K562 (cell line): ENCODE measurements around the gene DKK3. TPM values are rescaled to one million over a fixed set of nuclear protein-coding genes. Genes with fewer than 3 reads are reported as not detected.

Source experiments
- ATAC-seq: fragments of 200-7000 bp; cut with Tn5 transposase; 3 replicates; pipeline ENCODE4 v1.9.1; 2020; ENCODE audit warnings: moderate library complexity
- BruUV-seq: library from RNA; stranded (reverse); fragments of 400-500 nt; replicated peaks from 2 replicates; lab custom pipeline; 2021; lab: Mats Ljungman, UMichigan
- CTCF ChIA-PET: fragments of 300-600 bp; formaldehyde crosslinking; extraction: SDS; loops from one replicate; lab custom pipeline; 2021; ENCODE audit warnings: low intra/inter-chr PET ratio; lab: Yijun Ruan, JAX
- POLR2A ChIA-PET: fragments of 300-600, 350-650 bp; sonication (Branson Sonifier 250); formaldehyde crosslinking; extraction: SDS; loops from one replicate; lab custom pipeline; 2021; ENCODE audit warnings: antibody characterized with exemption, inconsistent platforms; lab: Yijun Ruan, JAX
- DNase-seq, 4 experiments: peaks; one replicate each; pipeline versions ENCODE4 v3.0.0 to v3.0.0-alpha.2; 2011 to 2018; ENCODE audit warnings: low spot score in 3 of 4, mixed read lengths in 3 of 4; ENCODE audit errors: extremely low read depth in 1 of 4
- FAIRE-seq: peaks from 2 replicates; lab custom pipeline; 2011; peaks lifted over from hg19 to GRCh38; lab: Jason Lieb, UNC
- H2AFZ ChIP-seq: 2 replicates; pipeline ENCODE4 v1.6.0; 2011; ENCODE audit warnings: low read depth, low read length, control low read depth, inconsistent platforms
- H3K27ac ChIP-seq: fragments of 200-600 bp; 3 replicates; pipeline ENCODE4 v1.8.0; 2011; ENCODE audit warnings: low read depth, mild to moderate bottlenecking, control low read depth, inconsistent platforms, low read length, moderate library complexity, mixed read lengths; ENCODE audit errors: extremely low read depth
- H3K27me3 ChIP-seq, 2 experiments: fragments of 300-600 bp in 1 of 2; 2 replicates in 1 of 2; 3 replicates in 1 of 2; pipeline versions ENCODE4 v1.6.0 to v1.8.0; 2011; ENCODE audit warnings: inconsistent platforms in 2 of 2, low read length in 2 of 2, mild to moderate bottlenecking in 1 of 2, mixed read lengths in 1 of 2, moderate library complexity in 1 of 2; ENCODE audit not compliant: control insufficient read depth in 2 of 2, insufficient read depth in 2 of 2
- H3K36me3 ChIP-seq: fragments of 300-600 bp; 3 replicates; pipeline ENCODE4 v1.8.0; 2011; ENCODE audit warnings: mild to moderate bottlenecking, low read length, inconsistent platforms; ENCODE audit not compliant: control insufficient read depth, insufficient read depth
- H3K4me1 ChIP-seq, 2 experiments: fragments of 200-600 bp in 1 of 2; replicated peaks in 1 of 2; 2 replicates in 1 of 2; 3 replicates in 1 of 2; pipeline versions ENCODE4 v1.5.1 to v1.8.0; 2011; ENCODE audit warnings: inconsistent platforms in 2 of 2, low read length in 2 of 2, mild to moderate bottlenecking in 1 of 2, mixed read lengths in 1 of 2, moderate library complexity in 1 of 2; ENCODE audit not compliant: control insufficient read depth in 2 of 2, insufficient read depth in 2 of 2
- H3K4me2 ChIP-seq: 2 replicates; pipeline ENCODE4 v1.6.1; 2011; ENCODE audit warnings: low read length, control low read depth, inconsistent platforms, mixed read lengths; ENCODE audit not compliant: insufficient read depth
- H3K4me3 ChIP-seq: fragments of 200-600 bp; sonication (generic), shearing (Covaris generic); 2 replicates; pipeline ENCODE4 v1.5.1; 2016; ENCODE audit warnings: control low read depth, inconsistent platforms
- H3K79me2 ChIP-seq: fragments of 200-600 bp; 3 replicates; pipeline ENCODE4 v1.8.0; 2011; ENCODE audit warnings: low read length, inconsistent platforms; ENCODE audit not compliant: control insufficient read depth, insufficient read depth
- H3K9ac ChIP-seq, 2 experiments: 2 replicates each; pipeline versions ENCODE4 v1.6.0 to v1.6.1; 2011; ENCODE audit warnings: low read depth in 2 of 2, low read length in 2 of 2, control low read depth in 1 of 2, inconsistent platforms in 1 of 2, mild to moderate bottlenecking in 1 of 2, mixed read lengths in 1 of 2; ENCODE audit not compliant: insufficient read depth in 1 of 2
- H3K9me1 ChIP-seq: one replicate; pipeline ENCODE4 v1.6.0; 2011; ENCODE audit warnings: inconsistent platforms, mild to moderate bottlenecking, low read length, moderate library complexity; ENCODE audit not compliant: control insufficient read depth, insufficient read depth
- H3K9me3 ChIP-seq: replicated peaks from 2 replicates; pipeline ENCODE4 v1.5.1; 2011; ENCODE audit warnings: low read depth, low read length, inconsistent platforms; ENCODE audit not compliant: control insufficient read depth, insufficient read depth
- H4K20me1 ChIP-seq: replicated peaks from 2 replicates; pipeline ENCODE4 v1.6.1; 2011; ENCODE audit warnings: low read length, inconsistent platforms, mixed read lengths; ENCODE audit not compliant: control insufficient read depth, insufficient read depth
- CBFB ChIP-seq: sonication (generic); formaldehyde crosslinking; IDR thresholded peaks from 2 replicates; pipeline ENCODE4 v1.4.0; 2020; ENCODE audit warnings: mild to moderate bottlenecking, missing genetic modification reagents
- CBX5 ChIP-seq: IDR thresholded peaks from 2 replicates; pipeline ENCODE4 v1.6.1; 2014; ENCODE audit warnings: low read depth, borderline replicate concordance
- DPF2 ChIP-seq: fragments of 450-650 bp; IDR thresholded peaks from 2 replicates; pipeline ENCODE4 v1.6.1; 2016
- ESRRB ChIP-seq: fragments of 250-450 bp; sonication (Bioruptor Pico); IDR thresholded peaks from 2 replicates; pipeline ENCODE4 v1.5.0; 2020; ENCODE audit warnings: mild to moderate bottlenecking, moderate library complexity, borderline replicate concordance
- GABPB2 ChIP-seq: fragments of 250-450 bp; sonication (Bioruptor Pico); conservative IDR thresholded peaks from 2 replicates; pipeline ENCODE4 v1.5.1; 2021; ENCODE audit warnings: mild to moderate bottlenecking
- MNT ChIP-seq, 2 experiments: fragments of 450-650 bp; conservative IDR thresholded peaks; 2 replicates each; pipeline ENCODE4 v1.6.1; 2017; ENCODE audit warnings: mild to moderate bottlenecking in 2 of 2, moderate library complexity in 2 of 2
- MXI1 ChIP-seq: IDR thresholded peaks from 2 replicates; pipeline ENCODE4 v1.6.1; 2011; ENCODE audit warnings: low read depth, mild to moderate bottlenecking, improper control_type of control experiment, low read length
- RBFOX2 ChIP-seq: fragments of 200-400 bp; formaldehyde crosslinking; IDR thresholded peaks from 2 replicates; pipeline ENCODE4 v1.6.1; 2017; ENCODE audit warnings: low read depth, mild to moderate bottlenecking, low read length, moderate library complexity
- RBM17 ChIP-seq: fragments of 200-400 bp; formaldehyde crosslinking; IDR thresholded peaks from 2 replicates; pipeline ENCODE4 v1.6.1; 2017; ENCODE audit warnings: low read depth, mild to moderate bottlenecking, low read length, borderline replicate concordance
- SAFB2 ChIP-seq: fragments of 200-400 bp; formaldehyde crosslinking; IDR thresholded peaks from 2 replicates; pipeline ENCODE4 v1.6.1; 2018; ENCODE audit warnings: borderline replicate concordance, low read length, low read depth, moderate library complexity; ENCODE audit not compliant: severe bottlenecking
- SMAD3 ChIP-seq: fragments of 450-650 bp; formaldehyde crosslinking; conservative IDR thresholded peaks from 2 replicates; pipeline ENCODE4 v1.4.0; 2020; ENCODE audit warnings: mild to moderate bottlenecking
- SMARCA5 ChIP-seq: fragments of 450-650 bp; IDR thresholded peaks from 2 replicates; pipeline ENCODE4 v1.6.1; 2016
- SMARCC2 ChIP-seq: fragments of 450-650 bp; IDR thresholded peaks from 2 replicates; pipeline ENCODE4 v1.6.1; 2017; ENCODE audit warnings: antibody characterized with exemption, moderate library complexity, mild to moderate bottlenecking, low read depth
- TCFL5 ChIP-seq: fragments of 250-450 bp; sonication (Bioruptor Pico); conservative IDR thresholded peaks from 2 replicates; pipeline ENCODE4 v1.6.1; 2021; ENCODE audit warnings: mild to moderate bottlenecking, moderate library complexity, matching md5 sums
- THAP7 ChIP-seq: fragments of 250-450 bp; sonication (Bioruptor Pico); IDR thresholded peaks from 2 replicates; pipeline ENCODE4 v1.5.0; 2021
- ZBED1 ChIP-seq: IDR thresholded peaks from 2 replicates; pipeline ENCODE4 v1.6.1; 2014
- ZBTB7A ChIP-seq: IDR thresholded peaks from 2 replicates; pipeline ENCODE4 v1.6.1; 2011; ENCODE audit warnings: low read depth, mild to moderate bottlenecking, low read length, moderate library complexity, borderline replicate concordance; ENCODE audit not compliant: control insufficient read depth
- ZBTB9 ChIP-seq: fragments of 450-650 bp; formaldehyde crosslinking; IDR thresholded peaks from 2 replicates; pipeline ENCODE4 v1.4.0; 2020; ENCODE audit warnings: mild to moderate bottlenecking, moderate library complexity
- ZNF507 ChIP-seq: conservative IDR thresholded peaks from 2 replicates; pipeline ENCODE4 v1.6.1; 2017; ENCODE audit warnings: missing genetic modification characterization, missing compliant biosample characterization
- ZNF778 ChIP-seq: fragments of 450-650 bp; formaldehyde crosslinking; IDR thresholded peaks from 2 replicates; pipeline ENCODE4 v1.4.0; 2020; ENCODE audit warnings: mild to moderate bottlenecking, moderate library complexity
- WGBS: fragments of 100-300 bp; shearing (Covaris generic); methylation state at CpG from one replicate; pipeline ENCODE4 v1.1.6; 2016; ENCODE audit warnings: low coverage, mixed read lengths; ENCODE audit not compliant: insufficient coverage; ENCODE audit errors: missing lambda C conversion rate; 5-methylcytosine and 5-hydroxymethylcytosine counted together
- in situ Hi-C: fragments of 300-500 bp; cut with MboI; formaldehyde crosslinking; loops from 4 replicates; pipeline ENCODE4 v1.15.0; 2018; ENCODE audit warnings: inconsistent platforms, mixed read lengths
- intact Hi-C: fragments of 100-400 bp; cut with micrococcal nuclease; formaldehyde crosslinking; loops from 2 replicates; pipeline ENCODE4 v1.14.2; 2022
- polyA plus RNA-seq, 8 experiments: library from polyadenylated mRNA; depleted of rRNA in 4 of 8; stranded (reverse) in 5 of 8; unstranded in 3 of 8; fragments of >200 nt; fragmentation: Nextera tagmentation in 2 of 8; fragmentation: Illumina TruSeq in 1 of 8; extraction: Ambion mirVana in 2 of 8; extraction: Trizol in 1 of 8; gene quantifications; 2 replicates each; pipeline versions ENCODE4 v1.2.1 to v1.2.3, GENCODE V29; 2011 to 2014; ENCODE audit warnings: inconsistent platforms in 1 of 8, missing spikeins in 1 of 8
- total RNA-seq, 7 experiments: library from RNA; depleted of rRNA in 6 of 7; stranded (reverse); fragments of >200 nt in 6 of 7; fragmentation: Illumina TruSeq in 2 of 7; extraction: Trizol in 2 of 7; gene quantifications; 2 replicates each; pipeline versions ENCODE4 v1.2.1 to v1.2.3, GENCODE V29; 2011 to 2021; ENCODE audit warnings: low replicate concordance in 1 of 7

Gene DKK3
- total and polyA plus RNA-seq, 9 of the 15 experiments (the other 6 are each of a cell fraction or from before 2014, with no cell fraction given), result 0.14 to 0.85 (median 0.38) TPM; not detected in 6

GRCh38 chr11:12043959-12044791, 35.7 kb upstream of the DKK3 start:
- ChIA-PET CTCF (interaction anchor here (0.6 to 7.0 kb wide), 9 partner anchors 113 to 1252 kb away, joined by 3 to 110 read pairs (median 4); no protein-coding TSS in a partner anchor), POLR2A (interaction anchor here (0.6 kb wide), 2 partner anchors 88 to 1235 kb away, joined by 3 read pairs; no protein-coding TSS in a partner anchor)
- Histone ChIP-seq H3K9ac (peak overlapping the region; percentile 39 to 49; a peak in 2 of 4 replicates), H3K4me1 (peaks cover 0 to 12% of the 10 kb centered on the region in 2 experiments; a peak in 3 of 5 replicates), H3K9me1 (no peaks in the 10 kb centered on the region), H2AFZ (peak overlapping the region; percentile 87), H3K27me3 (no peaks in the 10 kb centered on the region), H3K79me2 (no peaks in the 10 kb centered on the region), H3K9me3 (no peaks in the 10 kb centered on the region), H3K4me2 (peak overlapping the region; percentile 69), H3K4me3 (no peak overlapping the region), H3K36me3 (no peaks in the 10 kb centered on the region), H4K20me1 (no peaks in the 10 kb centered on the region), H3K27ac (no peak overlapping the region; the same call in 2 of the 3 replicates)
- FAIRE-seq (peak; percentile 89), ATAC-seq (peak; percentile 91), DNase-seq (peak; percentile 73 to 84 (median 78))
- intact Hi-C loops, result loop anchor here (1.0 to 10.0 kb wide), 6 partner anchors 52 to 1009 kb away; no protein-coding TSS in a partner anchor
- WGBS, result 10% methylated on average over 14 of the region's 14 CpGs
- in situ Hi-C loops, result no loop called here
- no TSS peak for BruUV-seq
- TF ChIP-seq DPF2, result peak; percentile 46; the same call in 1 of the 2 replicates
- no peak for TF ChIP-seq ZBTB7A
- no peak for TF ChIP-seq RBFOX2
- TF ChIP-seq ZNF778 (CRISPR knock-in tag), result no peak
- no peak for TF ChIP-seq ESRRB (CRISPR knock-in tag)
- no peak for TF ChIP-seq CBX5
- no peak for TF ChIP-seq ZNF507 (tag)
- no peak for TF ChIP-seq MXI1
- no peak for TF ChIP-seq RBM17
- no peak for TF ChIP-seq THAP7 (CRISPR knock-in tag)
- TF ChIP-seq ZBTB9 (CRISPR knock-in tag), result no peak
- TF ChIP-seq SAFB2, result no peak
- no peak for TF ChIP-seq GABPB2 (CRISPR knock-in tag)
- TF ChIP-seq TCFL5 (CRISPR knock-in tag), result no peak
- no peak for TF ChIP-seq ZBED1
- peak in 1 of 2 experiments; percentile 71; a peak in 3 of 4 replicates for TF ChIP-seq MNT (conservative IDR thresholded peaks at IDR 0.05)
- TF ChIP-seq SMARCA5, result no peak
- TF ChIP-seq SMAD3, result no peak
- TF ChIP-seq CBFB (CRISPR knock-in tag), result no peak
- no peak for TF ChIP-seq SMARCC2
